Measurements from ENCODE around the gene PBRM1.

PBRM1 gene

GRCh38 chr3:52697632-52697965, 11.9 kb upstream of the PBRM1 start:
- no peak for TF ChIP-seq ZFX (IDR thresholded peaks at IDR 0.05; ENCODE audit: borderline replicate concordance)
- TF ChIP-seq CTCF (IDR thresholded peaks at IDR 0.05), result no peak
- H3K27ac ChIP-seq, result peak overlapping the region; percentile 19; the same call in 1 of the 2 replicates

- H3K27ac ChIP-seq, result peak overlapping the region; percentile 25; the same call in 1 of the 2 replicates
- TF ChIP-seq CTCF (IDR thresholded peaks at IDR 0.05) (no peak), ZFX (IDR thresholded peaks at IDR 0.05; ENCODE audit: borderline replicate concordance) (no peak)
Measured at GRCh38 chr3:52696830-52697631, 11.3 kb upstream of the PBRM1 start.

GRCh38 chr3:52695798-52696671, 10.3 kb upstream of the PBRM1 start:
- TF ChIP-seq ZFX (IDR thresholded peaks at IDR 0.05; ENCODE audit: borderline replicate concordance), result no peak
- TF ChIP-seq CTCF (IDR thresholded peaks at IDR 0.05), result no peak
- H3K27ac ChIP-seq, result peak overlapping the region; percentile 25; the same call in 1 of the 2 replicates

GRCh38 chr3:52694528-52695189, 8.9 kb upstream of the PBRM1 start:
- peak overlapping the region; percentile 25; the same call in 1 of the 2 replicates for H3K27ac ChIP-seq
- TF ChIP-seq ZFX (IDR thresholded peaks at IDR 0.05; ENCODE audit: borderline replicate concordance) (no peak), CTCF (IDR thresholded peaks at IDR 0.05) (no peak)

GRCh38 chr3:52693071-52693470, 7.4 kb upstream of the PBRM1 start:
- H3K27ac ChIP-seq, result 0 out of 2 replicates have a peak overlapping the region, but pooled peaks have one; percentile 24
- no peak for TF ChIP-seq CTCF (IDR thresholded peaks at IDR 0.05)
- TF ChIP-seq ZFX (IDR thresholded peaks at IDR 0.05; ENCODE audit: borderline replicate concordance), result no peak

- H3K27ac ChIP-seq, result no peak overlapping the region
- TF ChIP-seq ZFX (IDR thresholded peaks at IDR 0.05; ENCODE audit: borderline replicate concordance), result no peak
- TF ChIP-seq CTCF (IDR thresholded peaks at IDR 0.05), result no peak
Measured at GRCh38 chr3:52690560-52690959, 4.8 kb upstream of the PBRM1 start.

All from 22Rv1 (cell line).